Measurements from ENCODE around the gene GYS1.

GRCh38 chr19:48962849-48963165 is 30.3 kb downstream of the GYS1 start:
- TF ChIP-seq CTCF (IDR thresholded peaks at IDR 0.05; ENCODE audit: low read depth, low read length) (no peak), EZH2phosphoT487 (IDR thresholded peaks at IDR 0.05; ENCODE audit: low read depth) (no peak)
